Measurements from ENCODE around the gene ZPBP. TPM values are rescaled to one million over a fixed set of nuclear protein-coding genes. Genes with fewer than 3 reads are reported as not detected.

ZPBP gene
- total RNA-seq, 1 donor from 2014 or later, result not detected

DNA sequence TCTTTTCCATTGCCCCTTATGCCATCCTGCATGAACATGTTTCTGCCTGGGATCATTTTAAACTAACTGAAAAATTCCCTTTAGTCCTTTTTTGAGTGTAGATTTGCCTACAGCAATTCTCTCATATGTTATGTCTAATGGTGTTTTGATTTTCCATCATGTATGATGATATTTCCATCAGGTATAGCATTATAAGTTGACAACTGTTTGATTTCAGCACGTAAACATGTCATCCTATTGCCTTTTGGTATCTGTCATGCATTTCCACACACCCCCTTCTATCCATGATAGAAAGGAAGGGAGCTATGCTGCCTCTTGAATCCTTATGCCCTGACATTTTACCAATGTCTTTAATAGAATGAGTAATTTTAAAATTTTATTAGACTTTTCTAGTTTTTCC lies 116.8 kb downstream of the ZPBP start:
- Histone ChIP-seq H3K36me3 (ENCODE audit: control insufficient read depth, insufficient read depth, low read length) (no peaks in the 10 kb centered on the region), H3K4me3 (ENCODE audit: low read depth, low read length) (no peak overlapping the region), H3K27me3 (ENCODE audit: control insufficient read depth, insufficient read depth, low read length) (no peaks in the 10 kb centered on the region)
- TF ChIP-seq, protein P1, sequence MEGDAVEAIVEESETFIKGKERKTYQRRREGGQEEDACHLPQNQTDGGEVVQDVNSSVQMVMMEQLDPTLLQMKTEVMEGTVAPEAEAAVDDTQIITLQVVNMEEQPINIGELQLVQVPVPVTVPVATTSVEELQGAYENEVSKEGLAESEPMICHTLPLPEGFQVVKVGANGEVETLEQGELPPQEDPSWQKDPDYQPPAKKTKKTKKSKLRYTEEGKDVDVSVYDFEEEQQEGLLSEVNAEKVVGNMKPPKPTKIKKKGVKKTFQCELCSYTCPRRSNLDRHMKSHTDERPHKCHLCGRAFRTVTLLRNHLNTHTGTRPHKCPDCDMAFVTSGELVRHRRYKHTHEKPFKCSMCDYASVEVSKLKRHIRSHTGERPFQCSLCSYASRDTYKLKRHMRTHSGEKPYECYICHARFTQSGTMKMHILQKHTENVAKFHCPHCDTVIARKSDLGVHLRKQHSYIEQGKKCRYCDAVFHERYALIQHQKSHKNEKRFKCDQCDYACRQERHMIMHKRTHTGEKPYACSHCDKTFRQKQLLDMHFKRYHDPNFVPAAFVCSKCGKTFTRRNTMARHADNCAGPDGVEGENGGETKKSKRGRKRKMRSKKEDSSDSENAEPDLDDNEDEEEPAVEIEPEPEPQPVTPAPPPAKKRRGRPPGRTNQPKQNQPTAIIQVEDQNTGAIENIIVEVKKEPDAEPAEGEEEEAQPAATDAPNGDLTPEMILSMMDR (IDR thresholded peaks at IDR 0.05; ENCODE audit: insufficient read depth, low read length, severe bottlenecking), result no peak
- DNase-seq (ENCODE audit: low read depth), result no peak
- FAIRE-seq, result no peak

DNA sequence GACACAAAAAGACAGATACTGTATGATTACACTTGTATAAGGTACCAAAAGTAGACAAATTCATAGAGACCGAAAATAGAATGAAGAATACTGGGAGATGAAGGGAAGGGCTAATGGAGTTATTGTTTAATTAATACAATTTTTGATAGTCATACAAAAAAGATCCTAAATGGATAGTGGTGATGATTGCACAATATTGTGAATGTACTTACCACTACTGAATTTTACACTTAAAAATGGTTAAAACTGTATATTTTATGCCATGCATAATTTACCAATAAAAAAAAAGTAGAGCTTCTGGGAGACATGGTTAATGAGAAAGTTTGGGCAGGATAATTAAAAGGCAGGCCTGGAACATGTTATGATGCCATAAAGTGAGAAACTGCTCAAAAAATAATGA lies 119.0 kb downstream of the ZPBP start:
- DNase-seq (ENCODE audit: low read depth) (no peak), FAIRE-seq (no peak)
- Histone ChIP-seq H3K4me3 (ENCODE audit: low read depth, low read length) (no peak overlapping the region), H3K27me3 (ENCODE audit: control insufficient read depth, insufficient read depth, low read length) (no peaks in the 10 kb centered on the region), H3K36me3 (ENCODE audit: control insufficient read depth, insufficient read depth, low read length) (no peaks in the 10 kb centered on the region)
- TF ChIP-seq, protein P1 (IDR thresholded peaks at IDR 0.05; ENCODE audit: insufficient read depth, low read length, severe bottlenecking), result no peak

DNA sequence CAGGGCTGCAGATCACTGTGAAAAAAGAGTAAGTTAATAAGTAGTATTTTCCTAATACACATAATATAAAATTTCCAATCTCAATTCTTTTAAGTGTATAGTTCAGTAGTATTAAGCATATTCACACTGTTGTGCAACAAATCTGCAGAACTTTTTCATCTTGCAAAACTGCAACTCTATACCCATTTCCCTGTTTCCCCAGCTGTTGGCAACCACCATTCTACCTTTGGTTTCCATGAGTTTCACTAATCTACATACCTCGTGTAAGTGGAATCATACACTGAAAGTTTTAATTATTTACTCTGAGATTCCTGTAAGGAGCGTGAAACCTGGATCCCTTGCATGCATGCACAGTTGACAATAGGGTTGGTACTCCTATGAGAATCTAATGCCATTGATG lies 155.4 kb downstream of the ZPBP start:
- Histone ChIP-seq H3K36me3 (ENCODE audit: control insufficient read depth, insufficient read depth, low read length) (no peaks in the 10 kb centered on the region), H3K27me3 (ENCODE audit: control insufficient read depth, insufficient read depth, low read length) (no peaks in the 10 kb centered on the region), H3K4me3 (ENCODE audit: low read depth, low read length) (no peak overlapping the region)
- TF ChIP-seq, protein P1 (IDR thresholded peaks at IDR 0.05; ENCODE audit: insufficient read depth, low read length, severe bottlenecking), result no peak
- no peak for DNase-seq (ENCODE audit: low read depth)
- FAIRE-seq, result no peak

DNA sequence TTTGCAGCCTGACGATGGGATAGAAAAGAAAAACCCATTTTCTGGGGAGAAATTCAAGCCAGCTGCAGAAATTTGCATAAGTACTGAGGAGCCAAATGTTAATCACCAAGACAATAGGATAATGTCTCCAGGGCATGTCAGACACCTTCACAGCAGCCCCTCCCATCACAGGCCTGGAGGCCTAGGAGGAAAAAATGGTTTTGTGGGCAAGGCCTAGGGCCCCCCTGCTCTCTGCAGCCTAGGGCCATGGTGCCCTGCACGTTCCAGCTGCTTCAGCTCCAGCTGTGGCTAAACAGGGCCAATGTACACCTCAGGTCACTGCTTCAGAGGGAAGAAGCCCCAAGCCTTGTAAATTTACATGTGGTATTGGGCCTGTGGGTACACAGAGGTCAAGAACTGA lies 161.4 kb downstream of the ZPBP start:
- no peaks in the 10 kb centered on the region for H3K36me3 ChIP-seq (ENCODE audit: control insufficient read depth, insufficient read depth, low read length)
- DNase-seq (ENCODE audit: low read depth) (no peak), FAIRE-seq (no peak)
- H3K4me3 ChIP-seq (ENCODE audit: low read depth, low read length), result no peak overlapping the region
- TF ChIP-seq, protein P1 (IDR thresholded peaks at IDR 0.05; ENCODE audit: insufficient read depth, low read length, severe bottlenecking), result no peak
- H3K27me3 ChIP-seq (ENCODE audit: control insufficient read depth, insufficient read depth, low read length), result no peaks in the 10 kb centered on the region

DNA sequence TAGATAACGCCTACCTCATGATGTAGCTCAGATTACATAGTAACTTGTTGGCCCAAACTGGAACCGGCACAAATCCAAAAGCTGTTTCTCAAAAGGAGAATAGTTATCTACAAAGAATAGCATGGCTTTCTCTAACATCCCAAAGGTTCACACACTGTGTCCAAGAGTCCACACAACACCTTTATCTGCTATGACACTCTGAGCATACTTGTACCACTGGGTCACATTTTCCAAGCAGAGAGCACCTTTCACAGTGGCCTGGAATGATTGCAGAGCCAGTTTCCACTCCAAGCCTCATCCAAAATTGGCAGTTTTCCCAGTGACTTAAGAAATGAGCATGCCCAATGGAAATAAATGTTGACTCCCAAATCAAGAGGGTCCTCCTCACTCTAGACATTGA lies 164.3 kb downstream of the ZPBP start:
- Histone ChIP-seq H3K4me3 (ENCODE audit: low read depth, low read length) (no peak overlapping the region), H3K27me3 (ENCODE audit: control insufficient read depth, insufficient read depth, low read length) (no peaks in the 10 kb centered on the region), H3K36me3 (ENCODE audit: control insufficient read depth, insufficient read depth, low read length) (no peaks in the 10 kb centered on the region)
- DNase-seq (ENCODE audit: low read depth) (no peak), FAIRE-seq (no peak)
- TF ChIP-seq, protein P1 (IDR thresholded peaks at IDR 0.05; ENCODE audit: insufficient read depth, low read length, severe bottlenecking), result no peak

DNA sequence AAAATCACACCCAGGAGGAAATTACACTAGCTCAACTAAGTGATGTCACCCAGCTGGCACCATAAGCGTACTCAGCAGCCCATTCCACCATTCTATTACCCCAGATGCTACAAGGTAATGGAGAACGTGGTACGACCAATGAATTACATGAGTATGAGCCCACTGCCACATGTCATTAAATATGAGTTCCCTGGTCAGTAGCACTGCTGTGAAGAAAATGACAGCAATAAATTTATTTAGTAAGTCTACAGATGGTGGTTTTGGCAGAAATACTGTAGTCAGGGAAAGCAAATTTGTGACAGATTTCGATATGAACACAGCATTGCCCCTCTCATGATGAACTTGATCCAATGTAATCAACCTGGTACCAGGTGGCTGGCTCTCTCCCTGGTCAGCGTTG lies 165.4 kb downstream of the ZPBP start:
- DNase-seq (ENCODE audit: low read depth), result no peak
- H3K36me3 ChIP-seq (ENCODE audit: control insufficient read depth, insufficient read depth, low read length), result no peaks in the 10 kb centered on the region
- FAIRE-seq, result no peak
- TF ChIP-seq, protein P1 (IDR thresholded peaks at IDR 0.05; ENCODE audit: insufficient read depth, low read length, severe bottlenecking), result no peak
- no peaks in the 10 kb centered on the region for H3K27me3 ChIP-seq (ENCODE audit: control insufficient read depth, insufficient read depth, low read length)
- H3K4me3 ChIP-seq (ENCODE audit: low read depth, low read length), result no peak overlapping the region
